H9 (cell line): Measurements from ENCODE around the gene ATRNL1. TPM values are rescaled to one million over a fixed set of nuclear protein-coding genes. Genes with fewer than 3 reads are reported as not detected.

Experiments used
- DNase-seq: peaks from one replicate; pipeline ENCODE4 v3.0.0-alpha.2; 2017
- H2AFZ ChIP-seq: one replicate; pipeline ENCODE4 v1.6.1; 2013; ENCODE audit warnings: mild to moderate bottlenecking, low read length, control low read depth, moderate library complexity
- H2AK5ac ChIP-seq: 2 replicates; pipeline ENCODE4 v1.6.1; 2013; ENCODE audit warnings: low read length, control low read depth, mixed read lengths; ENCODE audit not compliant: insufficient read length
- H2BK120ac ChIP-seq: one replicate; pipeline ENCODE4 v1.6.1; 2013; ENCODE audit warnings: low read depth, mild to moderate bottlenecking, low read length, control low read depth, inconsistent platforms; ENCODE audit not compliant: poor library complexity, severe bottlenecking
- H2BK12ac ChIP-seq: 2 replicates; pipeline ENCODE4 v1.6.1; 2013; ENCODE audit warnings: low read length, control low read depth, mixed read lengths, low read depth; ENCODE audit not compliant: insufficient read length
- H2BK15ac ChIP-seq: 2 replicates; pipeline ENCODE4 v1.6.1; 2013; ENCODE audit warnings: low read depth, low read length, control low read depth
- H2BK20ac ChIP-seq: one replicate; pipeline ENCODE4 v1.6.1; 2013; ENCODE audit warnings: low read depth, mild to moderate bottlenecking, low read length, control low read depth, inconsistent platforms; ENCODE audit not compliant: poor library complexity, severe bottlenecking
- H2BK5ac ChIP-seq: 2 replicates; pipeline ENCODE4 v1.6.1; 2013; ENCODE audit warnings: low read length, control low read depth, mixed read lengths; ENCODE audit not compliant: insufficient read length
- H3K14ac ChIP-seq: 2 replicates; pipeline ENCODE4 v1.6.1; 2013; ENCODE audit warnings: low read length, control low read depth; ENCODE audit not compliant: insufficient read depth
- H3K18ac ChIP-seq: 2 replicates; pipeline ENCODE4 v1.6.1; 2013; ENCODE audit warnings: low read depth, mild to moderate bottlenecking, mixed read lengths, low read length, control low read depth; ENCODE audit not compliant: insufficient read length
- H3K23ac ChIP-seq: 2 replicates; pipeline ENCODE4 v1.6.1; 2013; ENCODE audit warnings: low read length, control low read depth, mixed read lengths, low read depth; ENCODE audit not compliant: insufficient read length
- H3K23me2 ChIP-seq: 2 replicates; pipeline ENCODE4 v1.6.1; 2013; ENCODE audit warnings: low read depth, mild to moderate bottlenecking, mixed read lengths, low read length, control low read depth; ENCODE audit not compliant: insufficient read length, poor library complexity, severe bottlenecking
- H3K27ac ChIP-seq: 2 replicates; pipeline ENCODE4 v1.5.1; 2013; ENCODE audit warnings: low read length, control low read depth, mixed read lengths, low read depth; ENCODE audit not compliant: insufficient read length
- H3K27me3 ChIP-seq: 2 replicates; pipeline ENCODE4 v1.6.1; 2013; ENCODE audit warnings: low read length, control low read depth, inconsistent platforms; ENCODE audit not compliant: insufficient read depth
- H3K4ac ChIP-seq: 2 replicates; pipeline ENCODE4 v1.6.1; 2013; ENCODE audit warnings: low read depth, mild to moderate bottlenecking, control low read depth, inconsistent platforms, low read length, moderate library complexity
- H3K4me1 ChIP-seq: 2 replicates; pipeline ENCODE4 v1.6.1; 2013; ENCODE audit warnings: low read length, control low read depth, inconsistent platforms; ENCODE audit not compliant: insufficient read depth
- H3K4me2 ChIP-seq: 2 replicates; pipeline ENCODE4 v1.6.1; 2013; ENCODE audit warnings: low read length, control low read depth, mixed read lengths; ENCODE audit not compliant: insufficient read length, insufficient read depth
- H3K56ac ChIP-seq: 2 replicates; pipeline ENCODE4 v1.6.1; 2013; ENCODE audit warnings: low read depth, mild to moderate bottlenecking, mixed read lengths, low read length, control low read depth; ENCODE audit not compliant: insufficient read length
- H3K79me1 ChIP-seq: 2 replicates; pipeline ENCODE4 v1.6.1; 2013; ENCODE audit warnings: low read depth, mild to moderate bottlenecking, moderate library complexity, low read length, control low read depth, inconsistent platforms; ENCODE audit not compliant: insufficient read depth, poor library complexity, severe bottlenecking
- H3K79me2 ChIP-seq: 2 replicates; pipeline ENCODE4 v1.6.1; 2013; ENCODE audit warnings: low read length, control low read depth, inconsistent platforms; ENCODE audit not compliant: insufficient read depth
- H3K9ac ChIP-seq: 2 replicates; pipeline ENCODE4 v1.6.1; 2013; ENCODE audit warnings: low read length, control low read depth, mixed read lengths; ENCODE audit not compliant: insufficient read length; ENCODE audit errors: extremely low read depth
- H3K9me3 ChIP-seq: one replicate; pipeline ENCODE4 v1.6.1; 2013; ENCODE audit warnings: low read depth, low read length, inconsistent platforms; ENCODE audit not compliant: control insufficient read depth
- H3T11ph ChIP-seq: one replicate; pipeline ENCODE4 v1.6.1; 2013; ENCODE audit warnings: mild to moderate bottlenecking, low read length, control low read depth, inconsistent platforms
- H4K20me1 ChIP-seq: one replicate; pipeline ENCODE4 v1.6.1; 2013; ENCODE audit not compliant: control insufficient read depth, insufficient read length, insufficient read depth
- H4K5ac ChIP-seq: 2 replicates; pipeline ENCODE4 v1.6.1; 2013; ENCODE audit warnings: low read depth, mild to moderate bottlenecking, mixed read lengths, low read length, control low read depth; ENCODE audit not compliant: insufficient read length
- H4K8ac ChIP-seq: replicated peaks from 2 replicates; pipeline ENCODE4 v1.6.1; 2013; ENCODE audit warnings: low read length, control low read depth, mixed read lengths, low read depth; ENCODE audit not compliant: insufficient read length
- H4K91ac ChIP-seq: 2 replicates; pipeline ENCODE4 v1.6.1; 2013; ENCODE audit warnings: low read depth, mild to moderate bottlenecking, moderate library complexity, mixed read lengths, low read length, control low read depth; ENCODE audit not compliant: insufficient read length
- H3K27ac Mint-ChIP-seq, 3 experiments: 2 replicates in 2 of 3; 3 replicates in 1 of 3; pipeline ENCODE4 v1.8.0; 2020 to 2021; ENCODE audit warnings: mixed read lengths in 3 of 3, mild to moderate bottlenecking in 1 of 3, moderate library complexity in 1 of 3
- H3K27me3 Mint-ChIP-seq: 2 replicates; pipeline ENCODE4 v1.8.0; 2021; ENCODE audit warnings: low read depth, mild to moderate bottlenecking, moderate library complexity, mixed read lengths
- H3K36me3 Mint-ChIP-seq, 3 experiments: 2 replicates in 2 of 3; 3 replicates in 1 of 3; pipeline ENCODE4 v1.8.0; 2020 to 2021; ENCODE audit warnings: low read depth in 3 of 3, mixed read lengths in 3 of 3; ENCODE audit not compliant: insufficient read depth in 1 of 3
- H3K4me1 Mint-ChIP-seq, 2 experiments: 2 replicates each; pipeline ENCODE4 v1.8.0; 2020; ENCODE audit warnings: mixed read lengths in 2 of 2
- H3K4me3 Mint-ChIP-seq, 2 experiments: 2 replicates in 1 of 2; 3 replicates in 1 of 2; pipeline ENCODE4 v1.8.0; 2020 to 2021; ENCODE audit warnings: mild to moderate bottlenecking in 2 of 2, mixed read lengths in 2 of 2, moderate library complexity in 1 of 2
- H3K9me3 Mint-ChIP-seq, 2 experiments: 2 replicates in 1 of 2; 3 replicates in 1 of 2; pipeline ENCODE4 v1.8.0; 2020; ENCODE audit warnings: mild to moderate bottlenecking in 2 of 2, mixed read lengths in 2 of 2, moderate library complexity in 1 of 2
- CTCF ChIP-seq: fragments of 200-600 bp; sonication (generic); conservative IDR thresholded peaks from 3 replicates; pipeline ENCODE4 v1.8.0; 2021; ENCODE audit warnings: antibody characterized with exemption, mild to moderate bottlenecking
- WGBS: extraction: QIAGEN DNeasy Blood & Tissue Kit; methylation state at CpG from one replicate; pipeline ENCODE4 v1.1.7; 2013; ENCODE audit warnings: missing lambda C conversion rate, low lambda C conversion rate, mixed read lengths; ENCODE audit not compliant: insufficient read length; ENCODE audit errors: extremely low coverage; 5-methylcytosine and 5-hydroxymethylcytosine counted together
- total RNA-seq: library from RNA; stranded (reverse); gene quantifications from 2 replicates; pipeline ENCODE4 v1.2.1, GENCODE V29; 2021

ATRNL1 gene
- total RNA-seq, 1 experiment from 2014 or later = 9.2 TPM

- no peaks in the 10 kb centered on the region for H3K27me3 ChIP-seq
- H3K18ac ChIP-seq = no peak overlapping the region
- H3K4me3 Mint-ChIP-seq = no peak overlapping the region
- H2BK20ac ChIP-seq = no peak overlapping the region
- H3K4ac ChIP-seq = no peak overlapping the region
- H3K27ac ChIP-seq = no peak overlapping the region
- no peak overlapping the region for H2BK12ac ChIP-seq
- no peaks in the 10 kb centered on the region for H4K20me1 ChIP-seq
- H3K36me3 Mint-ChIP-seq = no peaks in the 10 kb centered on the region
- H3K9me3 ChIP-seq = no peaks in the 10 kb centered on the region
- H2BK15ac ChIP-seq = no peak overlapping the region
- no peaks in the 10 kb centered on the region for H3K23me2 ChIP-seq
- no peak overlapping the region for H3T11ph ChIP-seq
- H4K5ac ChIP-seq = no peak overlapping the region
- H3K4me2 ChIP-seq = no peak overlapping the region
- no peak for TF ChIP-seq CTCF
- no peak overlapping the region for H3K14ac ChIP-seq
- no peaks in the 10 kb centered on the region for H3K27me3 Mint-ChIP-seq
- no peaks in the 10 kb centered on the region for H3K4me1 Mint-ChIP-seq
- no peaks in the 10 kb centered on the region for H3K9me3 Mint-ChIP-seq
- WGBS = no CpG with 5 or more reads among the region's 1 CpG
- H3K27ac Mint-ChIP-seq = no peak overlapping the region
- no peak overlapping the region for H3K56ac ChIP-seq
- no peak overlapping the region for H2BK5ac ChIP-seq
- no peak overlapping the region for H4K91ac ChIP-seq
- H3K4me1 ChIP-seq = no peaks in the 10 kb centered on the region
- no peak for DNase-seq
- H3K79me2 ChIP-seq = no peaks in the 10 kb centered on the region
- no peak overlapping the region for H3K23ac ChIP-seq
- no peak overlapping the region for H4K8ac ChIP-seq
- H2BK120ac ChIP-seq = no peak overlapping the region
- no peak overlapping the region for H3K9ac ChIP-seq
- no peak overlapping the region for H2AK5ac ChIP-seq
- H3K79me1 ChIP-seq = no peaks in the 10 kb centered on the region
- no peak overlapping the region for H2AFZ ChIP-seq
These were observed 822.3 kb downstream of the ATRNL1 start for GRCh38 chr10:115915429-115915828.
